ENCODE measurements around the gene KXD1.

- TF ChIP-seq, protein P1, sequence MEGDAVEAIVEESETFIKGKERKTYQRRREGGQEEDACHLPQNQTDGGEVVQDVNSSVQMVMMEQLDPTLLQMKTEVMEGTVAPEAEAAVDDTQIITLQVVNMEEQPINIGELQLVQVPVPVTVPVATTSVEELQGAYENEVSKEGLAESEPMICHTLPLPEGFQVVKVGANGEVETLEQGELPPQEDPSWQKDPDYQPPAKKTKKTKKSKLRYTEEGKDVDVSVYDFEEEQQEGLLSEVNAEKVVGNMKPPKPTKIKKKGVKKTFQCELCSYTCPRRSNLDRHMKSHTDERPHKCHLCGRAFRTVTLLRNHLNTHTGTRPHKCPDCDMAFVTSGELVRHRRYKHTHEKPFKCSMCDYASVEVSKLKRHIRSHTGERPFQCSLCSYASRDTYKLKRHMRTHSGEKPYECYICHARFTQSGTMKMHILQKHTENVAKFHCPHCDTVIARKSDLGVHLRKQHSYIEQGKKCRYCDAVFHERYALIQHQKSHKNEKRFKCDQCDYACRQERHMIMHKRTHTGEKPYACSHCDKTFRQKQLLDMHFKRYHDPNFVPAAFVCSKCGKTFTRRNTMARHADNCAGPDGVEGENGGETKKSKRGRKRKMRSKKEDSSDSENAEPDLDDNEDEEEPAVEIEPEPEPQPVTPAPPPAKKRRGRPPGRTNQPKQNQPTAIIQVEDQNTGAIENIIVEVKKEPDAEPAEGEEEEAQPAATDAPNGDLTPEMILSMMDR (IDR thresholded peaks at IDR 0.05; ENCODE audit: low read depth, low read length, poor library complexity, severe bottlenecking): no peak
- no peak for TF ChIP-seq EZH2phosphoT487 (IDR thresholded peaks at IDR 0.05; ENCODE audit: borderline replicate concordance, low read length)
Measured at GRCh38 chr19:18595475-18595874, 37.8 kb downstream of the KXD1 start.
